ENCODE measurements around the gene MDFIC. TPM values are rescaled to one million over a fixed set of nuclear protein-coding genes. Genes with fewer than 3 reads are reported as not detected.

MDFIC gene
- total RNA-seq, 1 donor from 2014 or later, result 25.2 TPM

GRCh38 chr7:114931656-114932011 is 9.7 kb downstream of the MDFIC start:
- Mint-ChIP-seq H3K36me3 (no peaks in the 10 kb centered on the region), H3K4me3 (no peak overlapping the region), H3K27me3 (ENCODE audit: low read depth) (no peaks in the 10 kb centered on the region), H3K27ac (no peak overlapping the region), H3K9me3 (no peaks in the 10 kb centered on the region), H3K4me1 (peaks cover 9% of the 10 kb centered on the region)
- TF ChIP-seq, protein P1, sequence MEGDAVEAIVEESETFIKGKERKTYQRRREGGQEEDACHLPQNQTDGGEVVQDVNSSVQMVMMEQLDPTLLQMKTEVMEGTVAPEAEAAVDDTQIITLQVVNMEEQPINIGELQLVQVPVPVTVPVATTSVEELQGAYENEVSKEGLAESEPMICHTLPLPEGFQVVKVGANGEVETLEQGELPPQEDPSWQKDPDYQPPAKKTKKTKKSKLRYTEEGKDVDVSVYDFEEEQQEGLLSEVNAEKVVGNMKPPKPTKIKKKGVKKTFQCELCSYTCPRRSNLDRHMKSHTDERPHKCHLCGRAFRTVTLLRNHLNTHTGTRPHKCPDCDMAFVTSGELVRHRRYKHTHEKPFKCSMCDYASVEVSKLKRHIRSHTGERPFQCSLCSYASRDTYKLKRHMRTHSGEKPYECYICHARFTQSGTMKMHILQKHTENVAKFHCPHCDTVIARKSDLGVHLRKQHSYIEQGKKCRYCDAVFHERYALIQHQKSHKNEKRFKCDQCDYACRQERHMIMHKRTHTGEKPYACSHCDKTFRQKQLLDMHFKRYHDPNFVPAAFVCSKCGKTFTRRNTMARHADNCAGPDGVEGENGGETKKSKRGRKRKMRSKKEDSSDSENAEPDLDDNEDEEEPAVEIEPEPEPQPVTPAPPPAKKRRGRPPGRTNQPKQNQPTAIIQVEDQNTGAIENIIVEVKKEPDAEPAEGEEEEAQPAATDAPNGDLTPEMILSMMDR (IDR thresholded peaks at IDR 0.05; ENCODE audit: unreplicated experiment), result no peak
- DNase-seq (ENCODE audit: low spot score in 2 of 2, unreplicated experiment in 2 of 2), result no peak

- Mint-ChIP-seq H3K4me3 (no peak overlapping the region), H3K27ac (no peak overlapping the region), H3K36me3 (no peaks in the 10 kb centered on the region), H3K27me3 (ENCODE audit: low read depth) (no peaks in the 10 kb centered on the region), H3K9me3 (no peaks in the 10 kb centered on the region), H3K4me1 (peaks cover 9% of the 10 kb centered on the region)
- TF ChIP-seq, protein P1 (IDR thresholded peaks at IDR 0.05; ENCODE audit: unreplicated experiment), result no peak
- no peak for DNase-seq (ENCODE audit: low spot score in 2 of 2, unreplicated experiment in 2 of 2)
Observed at GRCh38 chr7:114932991-114933390, 11.1 kb downstream of the MDFIC start.

GRCh38 chr7:114933658-114934057 is 11.8 kb downstream of the MDFIC start:
- peaks cover 9% of the 10 kb centered on the region for H3K4me1 Mint-ChIP-seq
- no peaks in the 10 kb centered on the region for H3K9me3 Mint-ChIP-seq
- TF ChIP-seq, protein P1 (IDR thresholded peaks at IDR 0.05; ENCODE audit: unreplicated experiment), result no peak
- H3K27me3 Mint-ChIP-seq (ENCODE audit: low read depth), result no peaks in the 10 kb centered on the region
- H3K4me3 Mint-ChIP-seq, result no peak overlapping the region
- H3K27ac Mint-ChIP-seq, result no peak overlapping the region
- DNase-seq (ENCODE audit: low spot score in 2 of 2, unreplicated experiment in 2 of 2), result no peak
- no peaks in the 10 kb centered on the region for H3K36me3 Mint-ChIP-seq

DNA sequence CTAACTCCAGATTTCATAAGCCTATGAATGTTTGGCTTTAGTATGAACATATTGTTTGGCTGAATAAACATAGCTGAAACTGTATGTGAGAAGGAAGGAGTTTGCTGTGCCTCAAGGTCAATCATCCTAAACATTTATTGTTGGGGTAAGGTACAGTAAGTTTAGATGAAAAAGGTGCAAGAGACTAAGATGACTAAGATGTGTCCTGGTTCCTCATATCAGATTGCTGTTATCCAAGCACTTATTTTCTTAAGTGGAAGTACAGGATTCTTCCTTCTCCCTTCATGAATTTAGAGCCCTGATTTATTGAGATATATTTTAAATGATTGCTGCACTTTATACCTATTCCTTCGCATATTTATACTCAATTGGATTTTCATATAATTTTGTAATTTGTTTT is 12.2 kb downstream of the MDFIC start:
- Mint-ChIP-seq H3K27me3 (ENCODE audit: low read depth) (no peaks in the 10 kb centered on the region), H3K9me3 (no peaks in the 10 kb centered on the region), H3K27ac (no peak overlapping the region), H3K4me3 (no peak overlapping the region), H3K36me3 (no peaks in the 10 kb centered on the region), H3K4me1 (peaks cover 9% of the 10 kb centered on the region)
- TF ChIP-seq, protein P1 (IDR thresholded peaks at IDR 0.05; ENCODE audit: unreplicated experiment), result no peak
- no peak for DNase-seq (ENCODE audit: low spot score in 2 of 2, unreplicated experiment in 2 of 2)

GRCh38 chr7:114934713-114935112 is 12.8 kb downstream of the MDFIC start:
- no peak overlapping the region for H3K4me3 Mint-ChIP-seq
- H3K27me3 Mint-ChIP-seq (ENCODE audit: low read depth), result no peaks in the 10 kb centered on the region
- peaks cover 2% of the 10 kb centered on the region for H3K36me3 Mint-ChIP-seq
- H3K27ac Mint-ChIP-seq, result peak overlapping the region; percentile 26
- no peak for DNase-seq (ENCODE audit: low spot score in 2 of 2, unreplicated experiment in 2 of 2)
- peaks cover 9% of the 10 kb centered on the region for H3K4me1 Mint-ChIP-seq
- TF ChIP-seq, protein P1 (IDR thresholded peaks at IDR 0.05; ENCODE audit: unreplicated experiment), result no peak
- H3K9me3 Mint-ChIP-seq, result no peaks in the 10 kb centered on the region

DNA sequence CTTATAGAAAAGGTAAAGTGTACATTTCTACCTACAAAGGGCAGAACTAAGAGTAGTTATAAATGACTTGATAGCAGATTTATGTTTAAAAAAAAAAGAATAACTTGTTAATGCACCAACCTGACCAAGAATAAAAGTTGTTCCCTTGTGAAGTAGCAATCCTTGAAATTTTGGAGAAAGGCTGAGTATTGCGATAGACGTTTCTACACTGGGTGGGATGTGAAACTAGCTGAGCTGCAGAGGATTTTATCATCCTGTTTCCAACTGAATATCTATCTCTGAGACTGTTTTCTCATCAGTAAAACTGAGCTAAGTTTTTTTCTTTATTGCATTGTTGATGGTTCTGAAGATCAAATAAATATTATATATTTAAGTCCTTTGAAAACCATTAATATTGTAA is 14.6 kb downstream of the MDFIC start:
- Mint-ChIP-seq H3K4me3 (no peak overlapping the region), H3K27me3 (ENCODE audit: low read depth) (no peaks in the 10 kb centered on the region), H3K27ac (no peak overlapping the region), H3K36me3 (peaks cover 7% of the 10 kb centered on the region), H3K9me3 (peaks cover 6% of the 10 kb centered on the region), H3K4me1 (peaks cover 9% of the 10 kb centered on the region)
- DNase-seq (ENCODE audit: low spot score in 2 of 2, unreplicated experiment in 2 of 2), result no peak
- TF ChIP-seq, protein P1 (IDR thresholded peaks at IDR 0.05; ENCODE audit: unreplicated experiment), result no peak
